Lung (tissue), 12 donors: ENCODE data around the gene PCYT2. TPM values are rescaled to one million over a fixed set of nuclear protein-coding genes. Genes with fewer than 3 reads are reported as not detected.
A peak's percentile ranks its signal among the peaks of the same experiment; 100 is the strongest.

Experiments used
- ATAC-seq: fragments of 200-7000 bp; cut with Tn5 transposase; one replicate; pipeline ENCODE4 v1.9.1; 2020; ENCODE audit warnings: moderate number of reproducible peaks; ENCODE audit not compliant: insufficient read depth, low FRiP score
- DNase-seq, 3 donors: peaks; one replicate each; pipeline ENCODE4 v3.0.0-alpha.2; 2013 to 2017
- H3K27ac ChIP-seq, 2 donors: one replicate each; pipeline ENCODE4 v1.5.1; 2013; ENCODE audit warnings: mild to moderate bottlenecking in 2 of 2, moderate library complexity in 2 of 2, control low read depth in 1 of 2, inconsistent platforms in 1 of 2, low read depth in 1 of 2, low read length in 1 of 2
- H3K27me3 ChIP-seq, 3 donors: one replicate each; pipeline ENCODE4 v1.5.1; 2013; ENCODE audit warnings: low read length in 2 of 3; ENCODE audit not compliant: control insufficient read depth in 3 of 3, insufficient read depth in 3 of 3
- H3K36me3 ChIP-seq, 4 donors: one replicate each; pipeline ENCODE4 v1.5.1; 2013; ENCODE audit warnings: low read length in 4 of 4, mild to moderate bottlenecking in 1 of 4, moderate library complexity in 1 of 4; ENCODE audit not compliant: control insufficient read depth in 4 of 4, insufficient read depth in 4 of 4
- H3K4me1 ChIP-seq, 5 donors: one replicate each; pipeline ENCODE4 v1.5.1; 2013; ENCODE audit warnings: low read length in 5 of 5, mild to moderate bottlenecking in 2 of 5, moderate library complexity in 1 of 5; ENCODE audit not compliant: control insufficient read depth in 5 of 5, insufficient read depth in 5 of 5
- H3K4me3 ChIP-seq: one replicate; pipeline ENCODE4 v1.5.1; 2013; ENCODE audit warnings: mild to moderate bottlenecking, control low read depth, moderate library complexity
- H3K9ac ChIP-seq, 2 donors: one replicate each; pipeline ENCODE4 v1.5.1; 2013; ENCODE audit warnings: low read length in 2 of 2, control low read depth in 1 of 2; ENCODE audit not compliant: insufficient read depth in 1 of 2
- H3K9me3 ChIP-seq, 4 donors: one replicate each; pipeline ENCODE4 v1.5.1; 2013; ENCODE audit warnings: low read length in 3 of 4, mild to moderate bottlenecking in 1 of 4, moderate library complexity in 1 of 4; ENCODE audit not compliant: control insufficient read depth in 4 of 4, insufficient read depth in 3 of 4
- WGBS, 2 donors: extraction: QIAGEN DNeasy Blood & Tissue Kit; methylation state at CpG; one replicate each; pipeline ENCODE4 v1.1.7; 2013; 5-methylcytosine and 5-hydroxymethylcytosine counted together
- polyA plus RNA-seq, 2 donors: library from polyadenylated mRNA; stranded (reverse); fragments of 200-250 nt; gene quantifications; one replicate each; pipeline ENCODE4 v1.2.1, GENCODE V29; 2013
- total RNA-seq, 2 donors: library from RNA; depleted of rRNA in 1 of 2; stranded (reverse); fragments of >200 nt in 1 of 2; gene quantifications; one replicate each; pipeline ENCODE4 v1.2.1, GENCODE V29; 2014 to 2021
- TF ChIP-seq, protein P1 (sequence below): IDR thresholded peaks from 2 replicates; pipeline ENCODE4 v1.5.1; 2012; ENCODE audit warnings: mild to moderate bottlenecking; ENCODE audit errors: control extremely low read depth, extremely low read depth
- donor health status: control.
- donor health status: control.
- donor health status: Bipolar disorder and iron deficiency.
- donor health status: healthy.
- donor health status: DM: yes; HTN: yes; CAD: no.

Gene PCYT2
- total and polyA plus RNA-seq, 4 donors: 23.0 to 91.6 (median 67.5) TPM

DNA sequence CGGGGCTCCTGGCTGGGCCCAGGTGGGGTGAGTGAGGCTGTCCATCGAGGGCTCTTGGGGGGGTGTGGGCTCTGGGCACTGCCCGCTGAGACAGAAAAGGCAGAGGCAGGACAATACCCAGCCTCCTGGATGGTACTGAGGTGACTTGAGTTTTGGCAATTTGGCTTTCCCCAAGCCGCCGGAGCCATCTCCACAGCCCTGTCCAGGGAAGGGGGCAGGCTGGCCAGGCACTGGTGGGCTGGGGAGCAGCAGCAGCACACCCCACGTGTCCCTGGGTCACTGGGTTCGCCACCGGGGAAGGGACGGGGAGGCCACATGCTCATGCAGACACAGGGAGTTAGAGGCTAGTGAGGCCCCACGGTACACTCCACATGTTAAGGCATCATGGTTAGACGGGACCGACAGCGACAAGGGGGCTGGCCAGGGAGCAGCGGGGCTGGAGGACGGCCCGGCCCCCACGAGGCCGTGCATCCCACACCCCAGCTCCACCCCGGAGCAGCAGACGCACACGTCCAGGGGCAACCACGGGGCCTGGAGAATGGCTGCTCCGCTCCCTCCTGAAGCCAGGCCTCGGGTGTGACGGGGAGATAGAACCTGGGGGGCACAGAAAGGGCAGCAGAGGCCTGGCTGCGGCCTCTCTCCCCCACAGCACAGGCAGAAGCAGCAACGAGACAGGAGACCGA, 43.1 kb downstream of the PCYT2 start:
- no peak for ATAC-seq

DNA sequence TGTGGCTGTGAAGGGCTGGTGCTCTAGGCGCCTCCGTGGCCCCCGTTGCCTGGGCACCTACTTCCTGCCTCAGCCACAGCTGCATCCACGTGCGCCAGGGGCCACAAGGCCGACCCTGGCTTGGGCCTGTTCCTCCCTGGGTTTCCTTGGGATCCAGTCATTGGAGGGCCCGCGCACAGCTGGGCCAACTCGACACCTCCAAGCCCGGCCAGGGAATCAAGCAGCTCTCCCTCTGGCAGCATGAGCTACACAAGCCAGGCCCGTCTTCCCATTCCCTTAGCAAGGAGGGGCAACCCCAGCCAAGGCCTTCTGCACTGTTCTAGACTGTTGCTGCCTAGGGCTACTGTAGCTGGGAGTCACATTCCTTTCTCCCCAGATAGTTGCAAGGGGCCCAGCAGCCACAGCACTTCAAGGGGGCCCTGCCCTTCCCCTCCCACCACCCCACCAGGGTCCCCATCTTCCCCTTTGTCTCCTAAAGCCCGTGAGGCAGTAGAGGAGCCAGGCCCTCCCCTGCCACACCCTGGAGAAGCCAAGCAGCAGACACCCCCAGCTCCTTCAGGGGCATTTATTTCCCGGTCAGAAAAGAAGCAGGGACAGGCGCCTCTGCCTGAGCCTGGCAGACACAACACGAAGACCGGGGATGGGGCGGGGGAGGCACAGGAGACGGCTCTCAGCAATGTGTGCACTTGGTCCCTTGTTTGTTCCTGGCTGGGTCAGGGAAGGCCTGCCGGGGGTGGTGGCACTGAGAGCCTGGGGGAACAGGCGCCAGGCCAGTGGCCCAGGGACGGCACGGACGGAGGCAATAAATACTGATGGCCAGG, 43.8 kb downstream of the PCYT2 start:
- Histone ChIP-seq H3K9ac (no peak overlapping the region), H3K4me1 (peaks cover 0 to 23% (median 11%) of the 10 kb centered on the region in 5 donors), H3K36me3 (peaks cover 0 to 28% (median 20%) of the 10 kb centered on the region in 4 donors), H3K4me3 (no peak overlapping the region), H3K27me3 (no peaks in the 10 kb centered on the region), H3K9me3 (no peaks in the 10 kb centered on the region), H3K27ac (peak overlapping the region in 1 of 2 donors; percentile 14)
- DNase-seq (peak in 1 of 3 donors; percentile 22), ATAC-seq (no peak)
- 42 to 54% methylated on average over 23 of the region's 23 CpGs for WGBS, 2 donors
- TF ChIP-seq, protein P1, sequence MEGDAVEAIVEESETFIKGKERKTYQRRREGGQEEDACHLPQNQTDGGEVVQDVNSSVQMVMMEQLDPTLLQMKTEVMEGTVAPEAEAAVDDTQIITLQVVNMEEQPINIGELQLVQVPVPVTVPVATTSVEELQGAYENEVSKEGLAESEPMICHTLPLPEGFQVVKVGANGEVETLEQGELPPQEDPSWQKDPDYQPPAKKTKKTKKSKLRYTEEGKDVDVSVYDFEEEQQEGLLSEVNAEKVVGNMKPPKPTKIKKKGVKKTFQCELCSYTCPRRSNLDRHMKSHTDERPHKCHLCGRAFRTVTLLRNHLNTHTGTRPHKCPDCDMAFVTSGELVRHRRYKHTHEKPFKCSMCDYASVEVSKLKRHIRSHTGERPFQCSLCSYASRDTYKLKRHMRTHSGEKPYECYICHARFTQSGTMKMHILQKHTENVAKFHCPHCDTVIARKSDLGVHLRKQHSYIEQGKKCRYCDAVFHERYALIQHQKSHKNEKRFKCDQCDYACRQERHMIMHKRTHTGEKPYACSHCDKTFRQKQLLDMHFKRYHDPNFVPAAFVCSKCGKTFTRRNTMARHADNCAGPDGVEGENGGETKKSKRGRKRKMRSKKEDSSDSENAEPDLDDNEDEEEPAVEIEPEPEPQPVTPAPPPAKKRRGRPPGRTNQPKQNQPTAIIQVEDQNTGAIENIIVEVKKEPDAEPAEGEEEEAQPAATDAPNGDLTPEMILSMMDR: no peak

More for the DNA sequence above, 43.1 kb downstream of the PCYT2 start:
- 72 to 80% methylated on average over 28 of the region's 28 CpGs for WGBS, 2 donors
- peaks cover 0 to 28% (median 11%) of the 10 kb centered on the region in 5 donors for H3K4me1 ChIP-seq
- H3K4me3 ChIP-seq: no peak overlapping the region
- TF ChIP-seq, protein P1: no peak
- peaks cover 0 to 28% (median 19%) of the 10 kb centered on the region in 4 donors for H3K36me3 ChIP-seq
- no peak for DNase-seq
- H3K9me3 ChIP-seq: no peaks in the 10 kb centered on the region
- no peaks in the 10 kb centered on the region for H3K27me3 ChIP-seq
- H3K9ac ChIP-seq: no peak overlapping the region
- peak overlapping the region in 1 of 2 donors; percentile 11 for H3K27ac ChIP-seq

DNA sequence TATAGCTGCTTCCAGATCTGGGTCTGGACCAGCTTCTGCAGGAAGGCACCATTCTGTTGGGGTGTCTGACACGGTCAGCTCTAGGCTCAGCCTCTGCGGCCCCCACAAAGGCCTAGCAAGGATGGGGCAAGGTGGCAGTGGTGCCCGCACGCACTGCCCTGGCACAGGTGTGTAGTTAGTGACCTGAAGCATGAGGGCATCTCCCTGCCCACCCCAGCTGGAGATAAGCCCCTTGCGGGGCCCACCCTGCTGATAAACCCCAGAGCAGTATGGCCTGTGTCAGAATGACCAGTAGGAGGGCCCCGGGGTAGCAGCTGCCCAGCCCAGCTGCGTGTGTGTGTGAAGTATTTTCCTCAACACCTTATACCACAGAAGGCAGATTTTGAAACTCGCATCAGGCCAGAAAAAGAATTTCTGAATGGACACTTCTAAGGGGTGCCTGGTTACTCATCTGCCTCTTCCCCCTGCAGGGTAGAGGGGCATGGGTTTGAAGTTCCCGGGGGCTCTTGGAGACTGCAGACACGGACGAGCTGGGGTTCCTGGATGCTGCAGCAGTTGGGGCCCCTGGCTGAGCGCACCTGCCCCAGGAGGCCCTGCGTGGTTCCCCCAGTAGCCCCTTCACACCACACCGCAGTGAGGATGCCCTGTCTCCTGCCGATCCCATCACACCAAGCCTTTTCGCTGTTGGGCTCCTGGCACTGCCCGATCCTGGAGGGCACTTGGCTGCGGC, 44.6 kb downstream of the PCYT2 start:
- Histone ChIP-seq H3K4me1 (peaks cover 0 to 28% (median 11%) of the 10 kb centered on the region in 5 donors), H3K36me3 (peaks cover 0 to 28% (median 20%) of the 10 kb centered on the region in 4 donors), H3K27ac (peak overlapping the region in 1 of 2 donors; percentile 14), H3K9me3 (no peaks in the 10 kb centered on the region), H3K27me3 (no peaks in the 10 kb centered on the region), H3K4me3 (no peak overlapping the region), H3K9ac (no peak overlapping the region)
- TF ChIP-seq, protein P1: no peak
- WGBS, 2 donors: 66 to 77% methylated on average over 18 of the region's 18 CpGs
- ATAC-seq (no peak), DNase-seq (no peak)
